ENCODE data around the gene GRPR.

Gene GRPR

GRCh38 chrX:16123222-16123786 lies at the start of gene GRPR:
TSS of gene GRPR (plus strand) at chrX:16123565. CDS start at chrX:16123954, 389 bp downstream.
- peak in 2 of 3 donors; percentile 18 to 19 for DNase-seq (ENCODE audit: low read depth in 3 of 3, low spot score in 1 of 3)

- no peak for DNase-seq (ENCODE audit: low read depth in 3 of 3, low spot score in 1 of 3)
Observed at GRCh38 chrX:16075087-16075486, 48.3 kb upstream of the GRPR start.

- no peak for DNase-seq (ENCODE audit: low read depth in 3 of 3, low spot score in 1 of 3)
Observed at GRCh38 chrX:16076834-16077233, 46.5 kb upstream of the GRPR start.

GRCh38 chrX:16077811-16078210 lies 45.6 kb upstream of the GRPR start:
- no peak for DNase-seq (ENCODE audit: low read depth in 3 of 3, low spot score in 1 of 3)

GRCh38 chrX:16081357-16081756 lies 42.0 kb upstream of the GRPR start:
- DNase-seq (ENCODE audit: low read depth in 3 of 3, low spot score in 1 of 3): no peak

- no peak for DNase-seq (ENCODE audit: low read depth in 3 of 3, low spot score in 1 of 3)
Observed at GRCh38 chrX:16082470-16083085, 40.8 kb upstream of the GRPR start.

- DNase-seq (ENCODE audit: low read depth in 3 of 3, low spot score in 1 of 3): no peak
Observed at GRCh38 chrX:16087076-16087475, 36.3 kb upstream of the GRPR start.

- DNase-seq (ENCODE audit: low read depth in 3 of 3, low spot score in 1 of 3): no peak
Observed at GRCh38 chrX:16089086-16089485, 34.3 kb upstream of the GRPR start.

GRCh38 chrX:16096141-16096540 lies 27.2 kb upstream of the GRPR start:
- no peak for DNase-seq (ENCODE audit: low read depth in 3 of 3, low spot score in 1 of 3)

- no peak for DNase-seq (ENCODE audit: low read depth in 3 of 3, low spot score in 1 of 3)
Observed at GRCh38 chrX:16100673-16101072, 22.7 kb upstream of the GRPR start.

- DNase-seq (ENCODE audit: low read depth in 3 of 3, low spot score in 1 of 3): no peak
Observed at GRCh38 chrX:16101581-16101980, 21.8 kb upstream of the GRPR start.

GRCh38 chrX:16103625-16104024 lies 19.7 kb upstream of the GRPR start:
- DNase-seq (ENCODE audit: low read depth in 3 of 3, low spot score in 1 of 3): no peak

GRCh38 chrX:16112428-16112827 lies 10.9 kb upstream of the GRPR start:
- no peak for DNase-seq (ENCODE audit: low read depth in 3 of 3, low spot score in 1 of 3)

- no peak for DNase-seq (ENCODE audit: low read depth in 3 of 3, low spot score in 1 of 3)
Observed at GRCh38 chrX:16113978-16114565, 9.3 kb upstream of the GRPR start.

- no peak for DNase-seq (ENCODE audit: low read depth in 3 of 3, low spot score in 1 of 3)
Observed at GRCh38 chrX:16114611-16115010, 8.8 kb upstream of the GRPR start.

- DNase-seq (ENCODE audit: low read depth in 3 of 3, low spot score in 1 of 3): no peak
Observed at GRCh38 chrX:16119353-16120220, 3.8 kb upstream of the GRPR start.

GRCh38 chrX:16120431-16120830 lies 2.9 kb upstream of the GRPR start:
- DNase-seq (ENCODE audit: low read depth in 3 of 3, low spot score in 1 of 3): no peak

- DNase-seq (ENCODE audit: low read depth in 3 of 3, low spot score in 1 of 3): no peak
Observed at GRCh38 chrX:16124201-16124600, 836 bp downstream of the GRPR start.

- no peak for DNase-seq (ENCODE audit: low read depth in 3 of 3, low spot score in 1 of 3)
Observed at GRCh38 chrX:16125520-16126149, 2.3 kb downstream of the GRPR start.

GRCh38 chrX:16130707-16131106 lies 7.3 kb downstream of the GRPR start:
- no peak for DNase-seq (ENCODE audit: low read depth in 3 of 3, low spot score in 1 of 3)

- DNase-seq (ENCODE audit: low read depth in 3 of 3, low spot score in 1 of 3): no peak
Observed at GRCh38 chrX:16134936-16135335, 11.6 kb downstream of the GRPR start.

Measured in stimulated activated CD4-positive, alpha-beta T cell treated with anti-CD3 and anti-CD28 coated beads, TNF-alpha, amount 100 ng/mL, for 1 hour (primary cell).